HG03025 (cell line): Measurements from ENCODE around the gene EMID1.

Experiments used
- ATAC-seq: cut with Tn5 transposase; IDR thresholded peaks from one replicate; pipeline ENCODE4 v1.9.1; 2021; ENCODE audit warnings: mild to moderate bottlenecking, moderate library complexity; ENCODE audit not compliant: unreplicated experiment, low FRiP score

EMID1 gene

GRCh38 chr22:29193021-29193420 lies 12.7 kb upstream of the EMID1 start:
- no peak for ATAC-seq

- no peak for ATAC-seq
Measured at GRCh38 chr22:29194184-29194583, 11.5 kb upstream of the EMID1 start.

GRCh38 chr22:29195118-29195963 lies 10.4 kb upstream of the EMID1 start:
- no peak for ATAC-seq

GRCh38 chr22:29195964-29196666 lies 9.6 kb upstream of the EMID1 start:
- ATAC-seq, result no peak

- no peak for ATAC-seq
Measured at GRCh38 chr22:29197096-29197495, 8.6 kb upstream of the EMID1 start.

GRCh38 chr22:29198240-29198639 lies 7.5 kb upstream of the EMID1 start:
- ATAC-seq, result no peak

- ATAC-seq, result no peak
Measured at GRCh38 chr22:29199702-29200400, 5.8 kb upstream of the EMID1 start.

GRCh38 chr22:29200901-29201300 lies 4.8 kb upstream of the EMID1 start:
- ATAC-seq, result no peak

GRCh38 chr22:29201782-29202181 lies 3.9 kb upstream of the EMID1 start:
- ATAC-seq, result no peak

- no peak for ATAC-seq
Measured at GRCh38 chr22:29202212-29203192, 3.2 kb upstream of the EMID1 start.

- ATAC-seq, result no peak
Measured at GRCh38 chr22:29203488-29204454, 1.9 kb upstream of the EMID1 start.

GRCh38 chr22:29204455-29205183 lies 1.1 kb upstream of the EMID1 start:
- no peak for ATAC-seq

GRCh38 chr22:29205252-29205593 lies 473 bp upstream of the EMID1 start:
- ATAC-seq, result no peak

GRCh38 chr22:29206372-29207242 lies 911 bp downstream of the EMID1 start:
- no peak for ATAC-seq

GRCh38 chr22:29207243-29207550 lies 1.5 kb downstream of the EMID1 start:
- ATAC-seq, result no peak

- ATAC-seq, result no peak
Measured at GRCh38 chr22:29207562-29208501, 2.1 kb downstream of the EMID1 start.

GRCh38 chr22:29208502-29208862 lies 2.8 kb downstream of the EMID1 start:
- ATAC-seq, result no peak
